Natural killer cell (primary cell): ENCODE data around the gene ATF4. TPM values are rescaled to one million over a fixed set of nuclear protein-coding genes. Genes with fewer than 3 reads are reported as not detected.

ENCODE experiments used
- ATAC-seq, 3 donors: fragments of 150-1000 bp in 2 of 3; fragments of 200-7000 bp in 1 of 3; cut with Tn5 transposase; 1 replicate in 1 of 3; 2 replicates in 2 of 3; pipeline ENCODE4 v1.10.0; 2021; ENCODE audit warnings: mild to moderate bottlenecking in 2 of 3, moderate library complexity in 2 of 3
- DNase-seq, 2 donors: peaks; one replicate each; pipeline versions ENCODE4 v3.0.0 to v3.0.0-alpha.2; 2013 to 2021; ENCODE audit warnings: mixed read lengths in 1 of 2
- H3K27ac ChIP-seq: one replicate; pipeline ENCODE4 v1.5.1; 2013; ENCODE audit warnings: mild to moderate bottlenecking, low read length
- H3K27me3 ChIP-seq: one replicate; pipeline ENCODE4 v1.6.1; 2013; ENCODE audit warnings: low read length; ENCODE audit not compliant: control insufficient read depth, insufficient read depth
- H3K36me3 ChIP-seq: one replicate; pipeline ENCODE4 v1.6.1; 2013; ENCODE audit warnings: low read length; ENCODE audit not compliant: control insufficient read depth, insufficient read depth
- H3K4me1 ChIP-seq: one replicate; pipeline ENCODE4 v1.6.1; 2013; ENCODE audit warnings: low read length; ENCODE audit not compliant: control insufficient read depth, insufficient read depth
- H3K4me3 ChIP-seq: one replicate; pipeline ENCODE4 v1.5.1; 2013; ENCODE audit warnings: low read length
- H3K9me3 ChIP-seq: one replicate; pipeline ENCODE4 v1.6.1; 2013; ENCODE audit warnings: low read length; ENCODE audit not compliant: control insufficient read depth, insufficient read depth
- H3K27ac Mint-ChIP-seq, 2 donors: one replicate each; pipeline ENCODE4 v1.8.0; 2022; ENCODE audit warnings: mild to moderate bottlenecking in 2 of 2, mixed read lengths in 2 of 2, moderate library complexity in 1 of 2
- H3K27me3 Mint-ChIP-seq, 2 donors: one replicate each; pipeline ENCODE4 v1.8.0; 2022; ENCODE audit warnings: low read depth in 2 of 2, mixed read lengths in 2 of 2
- H3K36me3 Mint-ChIP-seq: one replicate; pipeline ENCODE4 v1.8.0; 2022; ENCODE audit warnings: mixed read lengths
- H3K4me1 Mint-ChIP-seq, 2 donors: one replicate each; pipeline ENCODE4 v1.8.0; 2022; ENCODE audit warnings: mixed read lengths in 2 of 2
- H3K4me3 Mint-ChIP-seq: one replicate; pipeline ENCODE4 v1.8.0; 2022; ENCODE audit warnings: mild to moderate bottlenecking, moderate library complexity, mixed read lengths
- H3K9me3 Mint-ChIP-seq, 2 donors: one replicate each; pipeline ENCODE4 v1.8.0; 2022; ENCODE audit warnings: mixed read lengths in 2 of 2
- WGBS: methylation state at CpG from one replicate; pipeline ENCODE4 v1.1.7; 2013; ENCODE audit warnings: missing lambda C conversion rate; ENCODE audit not compliant: insufficient coverage; 5-methylcytosine and 5-hydroxymethylcytosine counted together
- intact Hi-C: fragments of 100-400 bp; cut with micrococcal nuclease; formaldehyde crosslinking; loops from one replicate; pipeline ENCODE4 v1.14.2; 2022
- total RNA-seq, 4 donors: library from RNA; stranded (reverse); fragments of 120-200 nt in 1 of 4; gene quantifications; one replicate each; pipeline versions ENCODE4 v1.2.3 to v1.2.4, GENCODE V29; 2013 to 2022
- TF ChIP-seq, protein P1 (sequence below): fragments of 200-600 bp; IDR thresholded peaks from one replicate; pipeline ENCODE4 v1.8.0; 2022; ENCODE audit warnings: antibody characterized with exemption

The ATF4 gene
- total RNA-seq, 3 donors from 2014 or later (not counting 1 experiment from before 2014, with no cell fraction given) = 235 to 242 (median 238) TPM

DNA sequence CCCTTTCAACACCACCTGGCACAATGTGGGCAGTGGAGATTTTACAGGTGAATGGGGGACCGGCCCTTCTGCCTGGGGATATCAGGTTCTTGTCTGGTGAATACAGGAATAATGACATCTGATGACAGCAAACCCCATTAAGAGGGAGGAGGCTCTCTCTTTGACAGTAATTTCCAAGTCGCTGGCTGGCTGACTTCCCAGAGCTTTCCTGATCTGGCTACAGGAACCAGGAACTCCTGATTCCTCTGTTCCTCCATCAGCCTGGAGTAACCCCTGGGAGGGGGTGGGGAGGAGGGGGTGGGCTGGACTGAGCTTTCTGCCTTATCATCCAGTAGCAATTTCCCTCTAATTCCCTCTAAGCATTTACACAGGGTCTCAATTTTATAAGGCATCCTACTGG, 22.0 kb upstream of the ATF4 start:
- no peak for ATAC-seq
- Mint-ChIP-seq H3K27ac (no peak overlapping the region), H3K36me3 (no peaks in the 10 kb centered on the region), H3K4me1 (peaks cover 19 to 21% of the 10 kb centered on the region in 2 donors), H3K4me3 (no peak overlapping the region), H3K27me3 (no peaks in the 10 kb centered on the region), H3K9me3 (no peaks in the 10 kb centered on the region)
- no peaks in the 10 kb centered on the region for H3K9me3 ChIP-seq
- no peak for DNase-seq
- intact Hi-C loops = no loop called here
- no peaks in the 10 kb centered on the region for H3K36me3 ChIP-seq
- no peak overlapping the region for H3K4me3 ChIP-seq
- no peaks in the 10 kb centered on the region for H3K27me3 ChIP-seq
- H3K27ac ChIP-seq = no peak overlapping the region
- whole genome bisulfite sequencing = 93% methylated on average over 2 of the region's 2 CpGs
- peaks cover 17% of the 10 kb centered on the region for H3K4me1 ChIP-seq
- TF ChIP-seq, protein P1, sequence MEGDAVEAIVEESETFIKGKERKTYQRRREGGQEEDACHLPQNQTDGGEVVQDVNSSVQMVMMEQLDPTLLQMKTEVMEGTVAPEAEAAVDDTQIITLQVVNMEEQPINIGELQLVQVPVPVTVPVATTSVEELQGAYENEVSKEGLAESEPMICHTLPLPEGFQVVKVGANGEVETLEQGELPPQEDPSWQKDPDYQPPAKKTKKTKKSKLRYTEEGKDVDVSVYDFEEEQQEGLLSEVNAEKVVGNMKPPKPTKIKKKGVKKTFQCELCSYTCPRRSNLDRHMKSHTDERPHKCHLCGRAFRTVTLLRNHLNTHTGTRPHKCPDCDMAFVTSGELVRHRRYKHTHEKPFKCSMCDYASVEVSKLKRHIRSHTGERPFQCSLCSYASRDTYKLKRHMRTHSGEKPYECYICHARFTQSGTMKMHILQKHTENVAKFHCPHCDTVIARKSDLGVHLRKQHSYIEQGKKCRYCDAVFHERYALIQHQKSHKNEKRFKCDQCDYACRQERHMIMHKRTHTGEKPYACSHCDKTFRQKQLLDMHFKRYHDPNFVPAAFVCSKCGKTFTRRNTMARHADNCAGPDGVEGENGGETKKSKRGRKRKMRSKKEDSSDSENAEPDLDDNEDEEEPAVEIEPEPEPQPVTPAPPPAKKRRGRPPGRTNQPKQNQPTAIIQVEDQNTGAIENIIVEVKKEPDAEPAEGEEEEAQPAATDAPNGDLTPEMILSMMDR = no peak

DNA sequence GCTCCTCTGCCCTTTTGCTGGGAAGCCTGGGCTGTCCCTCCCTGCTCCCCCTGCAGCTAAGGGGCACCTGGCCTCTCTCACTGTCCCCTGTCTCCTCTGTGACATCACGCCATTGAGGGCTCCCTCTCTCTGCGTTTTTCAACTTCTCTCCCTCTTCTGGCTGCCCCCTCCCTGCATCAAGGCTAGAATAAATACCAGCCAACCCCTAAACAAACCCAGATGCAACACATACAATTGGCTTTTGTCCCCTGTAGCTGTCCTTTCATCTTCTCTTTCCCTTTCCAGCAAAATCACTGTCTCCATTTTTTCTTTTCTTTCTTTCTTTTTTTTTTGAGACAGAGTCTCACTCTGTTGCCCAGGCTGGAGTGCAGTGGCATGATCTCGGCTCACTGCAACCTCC, 21.6 kb upstream of the ATF4 start:
- WGBS = 74% methylated on average over 2 of the region's 3 CpGs
- no peak overlapping the region for H3K4me3 Mint-ChIP-seq

GRCh38 chr22:39500101-39500500, 20.3 kb upstream of the ATF4 start:
- no peaks in the 10 kb centered on the region for H3K27me3 Mint-ChIP-seq
- ATAC-seq = no peak
- intact Hi-C loops = loop anchor here (10.0 kb wide), 1 partner anchor 105 kb away; the partner anchor contains the start of gene TAB1
- DNase-seq = no peak
- WGBS = 86% methylated on average over 5 of the region's 6 CpGs
- no peak overlapping the region for H3K4me3 Mint-ChIP-seq
- H3K4me1 ChIP-seq = peaks cover 26% of the 10 kb centered on the region
- no peak overlapping the region for H3K27ac Mint-ChIP-seq
- H3K36me3 ChIP-seq = peaks cover 13% of the 10 kb centered on the region
- no peaks in the 10 kb centered on the region for H3K9me3 ChIP-seq
- H3K4me1 Mint-ChIP-seq = peaks cover 27 to 32% of the 10 kb centered on the region in 2 donors
- TF ChIP-seq, protein P1 = no peak
- H3K36me3 Mint-ChIP-seq = no peaks in the 10 kb centered on the region
- H3K27me3 ChIP-seq = no peaks in the 10 kb centered on the region
- no peak overlapping the region for H3K4me3 ChIP-seq
- no peaks in the 10 kb centered on the region for H3K9me3 Mint-ChIP-seq
- H3K27ac ChIP-seq = no peak overlapping the region

More for the DNA sequence above, 21.6 kb upstream of the ATF4 start:
- Histone ChIP-seq H3K27ac (no peak overlapping the region), H3K4me3 (no peak overlapping the region), H3K36me3 (peaks cover under 1% of the 10 kb centered on the region), H3K27me3 (no peaks in the 10 kb centered on the region), H3K4me1 (peaks cover 22% of the 10 kb centered on the region), H3K9me3 (no peaks in the 10 kb centered on the region)
- no peak for ATAC-seq
- Mint-ChIP-seq H3K36me3 (no peaks in the 10 kb centered on the region), H3K9me3 (no peaks in the 10 kb centered on the region), H3K4me1 (peaks cover 23 to 24% of the 10 kb centered on the region in 2 donors), H3K27ac (no peak overlapping the region), H3K27me3 (no peaks in the 10 kb centered on the region)
- intact Hi-C loops = no loop called here
- DNase-seq = no peak
- TF ChIP-seq, protein P1 = no peak

GRCh38 chr22:39501644-39502108, 18.7 kb upstream of the ATF4 start:
- H3K27ac Mint-ChIP-seq = peak overlapping the region; percentile 90 to 94
- TF ChIP-seq, protein P1 = no peak
- no peak for DNase-seq
- Histone ChIP-seq H3K4me3 (peak overlapping the region; percentile 76), H3K27ac (peak overlapping the region; percentile 80), H3K4me1 (peaks cover 26% of the 10 kb centered on the region), H3K36me3 (peaks cover 29% of the 10 kb centered on the region), H3K9me3 (no peaks in the 10 kb centered on the region), H3K27me3 (no peaks in the 10 kb centered on the region)
- WGBS = 54% methylated on average over 13 of the region's 13 CpGs
- H3K27me3 Mint-ChIP-seq = no peaks in the 10 kb centered on the region
- H3K36me3 Mint-ChIP-seq = no peaks in the 10 kb centered on the region
- peak overlapping the region; percentile 91 for H3K4me3 Mint-ChIP-seq
- H3K4me1 Mint-ChIP-seq = peaks cover 27 to 46% of the 10 kb centered on the region in 2 donors
- ATAC-seq = no peak
- intact Hi-C loops = loop anchor here (1.0 to 10.0 kb wide), 4 partner anchors 19 to 543 kb away; partner anchors contain the start of genes ATF4, RPS19BP1 and TAB1
- H3K9me3 Mint-ChIP-seq = no peaks in the 10 kb centered on the region
